Esophagus muscularis mucosa (tissue), 4 donors: ENCODE measurements around the gene ITPRID2. TPM values are rescaled to one million over a fixed set of nuclear protein-coding genes. Genes with fewer than 3 reads are reported as not detected.

ENCODE experiments used
- DNase-seq: peaks from one replicate; pipeline ENCODE4 v3.0.0-alpha.2; 2017; ENCODE audit errors: extremely low spot score
- H3K27ac ChIP-seq, 4 donors: fragments of 200-600 bp; sonication (generic); replicated peaks in 1 of 4; 1 replicate in 3 of 4; 2 replicates in 1 of 4; pipeline ENCODE4 v1.5.1; 2016 to 2019; ENCODE audit warnings: mild to moderate bottlenecking in 1 of 4
- H3K27me3 ChIP-seq, 4 donors: fragments of 200-600 bp; sonication (generic); one replicate each; pipeline versions ENCODE4 v1.5.1 to v1.6.0; 2016 to 2019
- H3K36me3 ChIP-seq, 4 donors: fragments of 200-600 bp; sonication (generic); one replicate each; pipeline ENCODE4 v1.5.1; 2016 to 2019
- H3K4me1 ChIP-seq, 4 donors: fragments of 200-600 bp; sonication (generic); one replicate each; pipeline ENCODE4 v1.5.1; 2016 to 2019
- H3K4me3 ChIP-seq, 4 donors: fragments of 200-600 bp; sonication (generic); 1 replicate in 2 of 4; 2 replicates in 2 of 4; pipeline ENCODE4 v1.5.1; 2016 to 2019; ENCODE audit warnings: mild to moderate bottlenecking in 4 of 4, moderate library complexity in 1 of 4
- H3K9me3 ChIP-seq, 4 donors: fragments of 200-600 bp; sonication (generic); 1 replicate in 3 of 4; 2 replicates in 1 of 4; pipeline ENCODE4 v1.5.1; 2016 to 2019
- CTCF ChIP-seq, 3 experiments: fragments of 200-600 bp in 2 of 3; fragments of 450-650 bp in 1 of 3; sonication (generic) in 2 of 3; IDR thresholded peaks; one replicate each; pipeline ENCODE4 v1.5.1; 2017 to 2019; ENCODE audit warnings: antibody characterized with exemption in 3 of 3, mild to moderate bottlenecking in 2 of 3, moderate library complexity in 1 of 3
- EP300 ChIP-seq: sonication (generic); formaldehyde crosslinking; IDR thresholded peaks from one replicate; pipeline ENCODE4 v1.6.1; 2017; ENCODE audit warnings: antibody characterized with exemption
- POLR2A ChIP-seq: fragments of 450-650 bp; IDR thresholded peaks from one replicate; pipeline ENCODE4 v1.6.1; 2017; ENCODE audit warnings: antibody characterized with exemption, moderate library complexity, mild to moderate bottlenecking, low read depth
- POLR2AphosphoS5 ChIP-seq, 2 donors: sonication (generic); formaldehyde crosslinking; IDR thresholded peaks; one replicate each; pipeline ENCODE4 v1.6.1; 2017; ENCODE audit warnings: antibody characterized with exemption in 2 of 2
- WGBS: methylation state at CpG from one replicate; pipeline ENCODE4 v1.1.5; 2018; 5-methylcytosine and 5-hydroxymethylcytosine counted together
- intact Hi-C: fragments of 100-400 bp; cut with DNase I; formaldehyde crosslinking; loops from one replicate; pipeline ENCODE4 v1.15.1; 2023
- total RNA-seq, 4 donors: library from RNA; depleted of rRNA; stranded (reverse); fragments of >200 nt; gene quantifications; one replicate each; pipeline versions ENCODE4 v1.1.0 to v1.2.1, GENCODE V29; 2016

Gene ITPRID2
- total RNA-seq, 4 donors from 2014 or later = 98.6 to 113 (median 103) TPM

- no peak for TF ChIP-seq POLR2A
- TF ChIP-seq POLR2AphosphoS5 (IDR thresholded peaks at IDR 0.05) = no peak
- no peak for TF ChIP-seq EP300
- no peak for TF ChIP-seq CTCF (IDR thresholded peaks at IDR 0.05)
- H3K4me3 ChIP-seq = no peak overlapping the region
- H3K27me3 ChIP-seq = no peaks in the 10 kb centered on the region
- intact Hi-C loops = no loop called here
- H3K9me3 ChIP-seq = no peaks in the 10 kb centered on the region
- peaks cover 0 to 16% (median 14%) of the 10 kb centered on the region in 4 donors for H3K4me1 ChIP-seq
- no peaks in the 10 kb centered on the region for H3K36me3 ChIP-seq
- H3K27ac ChIP-seq = no peak overlapping the region
- no peak for DNase-seq
These were observed 37.8 kb upstream of the ITPRID2 start for GRCh38 chr2:181853696-181854095.

- intact Hi-C loops = no loop called here
- DNase-seq = no peak
These were observed 34.0 kb upstream of the ITPRID2 start for GRCh38 chr2:181857483-181857882.

GRCh38 chr2:181858600-181858999, 32.9 kb upstream of the ITPRID2 start:
- Histone ChIP-seq H3K4me3 (no peak overlapping the region), H3K9me3 (no peaks in the 10 kb centered on the region), H3K36me3 (no peaks in the 10 kb centered on the region), H3K4me1 (no peaks in the 10 kb centered on the region), H3K27me3 (no peaks in the 10 kb centered on the region), H3K27ac (no peak overlapping the region)
- no peak for TF ChIP-seq POLR2A
- no peak for TF ChIP-seq POLR2AphosphoS5 (IDR thresholded peaks at IDR 0.05)
- no peak for TF ChIP-seq CTCF (IDR thresholded peaks at IDR 0.05)
- TF ChIP-seq EP300 = no peak
- DNase-seq = no peak
- WGBS = 75% methylated on average over 2 of the region's 2 CpGs
- intact Hi-C loops = no loop called here

More at GRCh38 chr2:181857483-181857882, 34.0 kb upstream of the ITPRID2 start:
- no peaks in the 10 kb centered on the region for H3K4me1 ChIP-seq
- WGBS = 80% methylated on average over 1 of the region's 1 CpG
- H3K36me3 ChIP-seq = no peaks in the 10 kb centered on the region
- TF ChIP-seq POLR2A (no peak), EP300 (no peak), CTCF (IDR thresholded peaks at IDR 0.05) (no peak), POLR2AphosphoS5 (IDR thresholded peaks at IDR 0.05) (no peak)
- no peak overlapping the region for H3K27ac ChIP-seq
- no peak overlapping the region for H3K4me3 ChIP-seq
- no peaks in the 10 kb centered on the region for H3K27me3 ChIP-seq
- no peaks in the 10 kb centered on the region for H3K9me3 ChIP-seq

- intact Hi-C loops = no loop called here
- Histone ChIP-seq H3K9me3 (no peaks in the 10 kb centered on the region), H3K27ac (no peak overlapping the region), H3K27me3 (no peaks in the 10 kb centered on the region), H3K4me1 (no peaks in the 10 kb centered on the region), H3K36me3 (no peaks in the 10 kb centered on the region), H3K4me3 (no peak overlapping the region)
- 75% methylated on average over 1 of the region's 1 CpG for WGBS
- TF ChIP-seq POLR2AphosphoS5 (IDR thresholded peaks at IDR 0.05) (no peak), EP300 (no peak), POLR2A (no peak), CTCF (IDR thresholded peaks at IDR 0.05) (no peak)
- DNase-seq = no peak
These were observed 32.4 kb upstream of the ITPRID2 start for GRCh38 chr2:181859123-181859522.

GRCh38 chr2:181859803-181860202, 31.7 kb upstream of the ITPRID2 start:
- no peak for TF ChIP-seq POLR2AphosphoS5 (IDR thresholded peaks at IDR 0.05)
- no peak for TF ChIP-seq POLR2A
- TF ChIP-seq EP300 = no peak
- no peak for TF ChIP-seq CTCF (IDR thresholded peaks at IDR 0.05)
- no peaks in the 10 kb centered on the region for H3K9me3 ChIP-seq
- no peak for DNase-seq
- H3K27me3 ChIP-seq = no peaks in the 10 kb centered on the region
- H3K4me3 ChIP-seq = no peak overlapping the region
- H3K4me1 ChIP-seq = no peaks in the 10 kb centered on the region
- intact Hi-C loops = no loop called here
- no peak overlapping the region for H3K27ac ChIP-seq
- H3K36me3 ChIP-seq = no peaks in the 10 kb centered on the region
